Activated CD4-positive, alpha-beta memory T cell treated with anti-CD3 and anti-CD28 coated beads, Interleukin-2, amount 10 ng/mL, durations not matched to agents 7 days and 5 days (primary cell): ENCODE data around the gene HIC2. TPM values are rescaled to one million over a fixed set of nuclear protein-coding genes. Genes with fewer than 3 reads are reported as not detected.
"Not testable (repeated sequence)": the region's sequence is repeated elsewhere in the genome, so short reads cannot be mapped to it uniquely, and the experiment has no call there.

Experiments
- CTCF ChIA-PET: fragments of 350-600 bp; sonication (Branson Sonifier 250); formaldehyde crosslinking; loops from one replicate; lab custom pipeline; 2021; ENCODE audit warnings: antibody characterized with exemption, inconsistent platforms; lab: Charles Lee
- POLR2A ChIA-PET: fragments of 350-600 bp; sonication (Branson Sonifier 250); formaldehyde crosslinking; loops from one replicate; lab custom pipeline; 2021; ENCODE audit warnings: antibody characterized with exemption; lab: Charles Lee
- DNase-seq: peaks from one replicate; pipeline ENCODE4 v3.0.0-alpha.2; 2020
- H3K27ac Mint-ChIP-seq: one replicate; pipeline ENCODE4 v1.8.0; 2021; ENCODE audit warnings: mild to moderate bottlenecking, mixed read lengths
- H3K27me3 Mint-ChIP-seq: one replicate; pipeline ENCODE4 v1.8.0; 2021; ENCODE audit warnings: mixed read lengths
- H3K36me3 Mint-ChIP-seq: one replicate; pipeline ENCODE4 v1.8.0; 2021; ENCODE audit warnings: low read depth, mixed read lengths
- H3K4me1 Mint-ChIP-seq: one replicate; pipeline ENCODE4 v1.8.0; 2021; ENCODE audit warnings: mixed read lengths
- H3K4me3 Mint-ChIP-seq: one replicate; pipeline ENCODE4 v1.8.0; 2021; ENCODE audit warnings: mild to moderate bottlenecking, mixed read lengths
- H3K9me3 Mint-ChIP-seq: one replicate; pipeline ENCODE4 v1.8.0; 2021; ENCODE audit warnings: mixed read lengths
- total RNA-seq, 2 experiments: library from RNA; stranded (reverse); gene quantifications; one replicate each; pipeline ENCODE4 v1.2.3, GENCODE V29; 2021

The HIC2 gene
- total RNA-seq, 2 experiments from 2014 or later, result 3.9 to 4.0 TPM

DNA sequence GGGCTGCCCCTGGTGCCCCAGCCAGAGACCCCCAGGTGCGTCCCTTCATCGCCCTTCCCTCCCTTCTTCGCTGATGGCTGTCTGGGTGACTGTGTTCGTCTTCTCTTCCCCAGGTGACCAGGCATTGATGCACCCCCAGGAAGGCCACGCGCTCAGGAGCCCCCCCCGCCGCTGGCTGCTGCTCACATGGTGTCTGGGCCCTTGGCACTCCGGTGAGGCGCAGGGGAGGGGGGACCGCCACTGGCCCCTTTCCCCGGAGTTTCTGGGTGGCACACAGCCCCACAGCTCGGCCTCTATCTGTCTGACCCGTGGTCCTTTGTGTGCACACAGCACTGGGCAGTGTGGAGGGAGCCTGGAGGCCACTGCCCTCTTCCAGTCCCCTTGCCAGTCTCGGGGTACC lies 25.5 kb downstream of the HIC2 start:
- H3K27ac Mint-ChIP-seq, H3K4me3 Mint-ChIP-seq, CTCF ChIA-PET, H3K27me3 Mint-ChIP-seq, H3K4me1 Mint-ChIP-seq, POLR2A ChIA-PET, H3K9me3 Mint-ChIP-seq, H3K36me3 Mint-ChIP-seq: not testable (repeated sequence)
- DNase-seq, result peak; percentile 9

DNA sequence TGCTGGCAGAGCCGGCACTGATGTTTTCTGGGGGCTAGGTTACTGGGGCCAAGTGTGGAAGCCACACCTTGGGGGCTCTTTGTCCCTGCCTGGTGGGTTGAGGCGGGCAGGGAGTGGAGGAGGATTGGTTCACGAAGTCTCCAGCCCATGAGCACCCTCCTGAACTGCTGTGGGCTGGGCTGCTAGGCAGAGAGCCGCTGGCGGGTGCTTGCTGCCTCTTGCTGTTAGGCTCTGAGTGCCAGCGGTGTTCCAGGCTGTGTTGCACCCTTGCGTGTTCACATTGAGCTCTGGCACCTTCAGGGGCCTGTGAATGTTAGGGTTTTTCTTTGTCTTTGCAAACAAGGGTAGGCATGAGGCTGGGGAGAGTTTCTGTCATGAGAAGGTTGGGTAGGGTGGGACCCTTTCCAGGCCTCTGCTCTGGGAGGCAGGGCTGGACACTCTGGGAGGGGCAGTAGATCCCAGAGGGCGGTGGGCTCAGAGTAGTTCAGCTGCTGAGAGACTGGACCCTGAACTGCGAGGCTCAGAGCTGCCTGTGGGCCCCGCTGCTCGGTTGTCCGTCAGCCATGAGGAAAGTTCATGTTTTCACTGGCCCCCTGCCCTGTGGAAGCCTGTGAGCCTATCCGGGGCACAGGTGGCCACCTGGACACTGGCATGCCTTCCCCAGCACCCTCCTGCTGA lies 26.0 kb downstream of the HIC2 start:
- H3K27ac Mint-ChIP-seq, result no peak overlapping the region
- CTCF ChIA-PET, result no interaction called here

GRCh38 chr22:21443735-21444421 lies 26.7 kb downstream of the HIC2 start:
- H3K36me3 Mint-ChIP-seq, result no peaks in the 10 kb centered on the region
- no peaks in the 10 kb centered on the region for H3K9me3 Mint-ChIP-seq
- no peak overlapping the region for H3K27ac Mint-ChIP-seq
- no peak overlapping the region for H3K4me3 Mint-ChIP-seq
- no peaks in the 10 kb centered on the region for H3K27me3 Mint-ChIP-seq
- ChIA-PET CTCF (no interaction called here), POLR2A (no interaction called here)
- no peaks in the 10 kb centered on the region for H3K4me1 Mint-ChIP-seq
- DNase-seq, result peak; percentile 12

More for the DNA sequence above, 26.0 kb downstream of the HIC2 start:
- Mint-ChIP-seq H3K36me3 (no peaks in the 10 kb centered on the region), H3K9me3 (no peaks in the 10 kb centered on the region), H3K4me3 (no peak overlapping the region), H3K27me3 (no peaks in the 10 kb centered on the region), H3K4me1 (no peaks in the 10 kb centered on the region)
- POLR2A ChIA-PET, result no interaction called here
- peak; percentile 11 for DNase-seq

- no peak overlapping the region for H3K4me3 Mint-ChIP-seq
- ChIA-PET CTCF (no interaction called here), POLR2A (no interaction called here)
- DNase-seq, result peak; percentile 13
- H3K27ac Mint-ChIP-seq, result no peak overlapping the region
- H3K9me3 Mint-ChIP-seq, result no peaks in the 10 kb centered on the region
- no peaks in the 10 kb centered on the region for H3K27me3 Mint-ChIP-seq
- H3K4me1 Mint-ChIP-seq, result no peaks in the 10 kb centered on the region
- H3K36me3 Mint-ChIP-seq, result no peaks in the 10 kb centered on the region
Measured at GRCh38 chr22:21444701-21445436, 27.7 kb downstream of the HIC2 start.

DNA sequence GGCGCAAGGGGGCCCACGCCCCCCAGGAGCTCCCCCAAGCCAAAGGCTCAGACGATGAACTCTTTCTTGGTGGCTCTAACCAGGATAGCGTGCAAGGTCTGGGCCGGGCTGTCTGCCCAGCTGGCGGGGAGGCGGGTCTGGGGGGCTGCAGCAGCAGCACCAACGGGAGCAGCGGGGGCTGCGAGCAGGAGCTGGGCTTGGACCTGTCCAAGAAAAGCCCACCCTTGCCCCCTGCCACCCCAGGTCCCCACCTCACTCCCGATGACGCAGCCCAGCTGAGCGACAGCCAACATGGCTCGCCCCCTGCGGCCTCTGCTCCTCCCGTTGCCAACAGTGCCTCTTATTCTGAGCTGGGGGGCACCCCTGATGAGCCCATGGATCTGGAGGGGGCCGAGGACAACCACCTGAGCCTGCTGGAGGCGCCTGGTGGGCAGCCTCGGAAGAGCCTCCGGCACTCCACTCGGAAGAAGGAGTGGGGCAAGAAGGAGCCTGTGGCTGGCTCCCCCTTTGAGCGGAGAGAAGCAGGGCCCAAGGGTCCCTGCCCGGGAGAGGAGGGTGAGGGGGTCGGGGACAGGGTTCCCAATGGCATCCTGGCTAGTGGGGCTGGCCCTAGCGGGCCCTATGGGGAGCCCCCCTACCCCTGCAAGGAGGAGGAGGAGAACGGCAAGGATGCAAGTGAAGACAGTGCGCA lies 28.4 kb downstream of the HIC2 start:
- peak; percentile 8 for DNase-seq
- POLR2A ChIA-PET, result no interaction called here
- no peak overlapping the region for H3K27ac Mint-ChIP-seq

DNA sequence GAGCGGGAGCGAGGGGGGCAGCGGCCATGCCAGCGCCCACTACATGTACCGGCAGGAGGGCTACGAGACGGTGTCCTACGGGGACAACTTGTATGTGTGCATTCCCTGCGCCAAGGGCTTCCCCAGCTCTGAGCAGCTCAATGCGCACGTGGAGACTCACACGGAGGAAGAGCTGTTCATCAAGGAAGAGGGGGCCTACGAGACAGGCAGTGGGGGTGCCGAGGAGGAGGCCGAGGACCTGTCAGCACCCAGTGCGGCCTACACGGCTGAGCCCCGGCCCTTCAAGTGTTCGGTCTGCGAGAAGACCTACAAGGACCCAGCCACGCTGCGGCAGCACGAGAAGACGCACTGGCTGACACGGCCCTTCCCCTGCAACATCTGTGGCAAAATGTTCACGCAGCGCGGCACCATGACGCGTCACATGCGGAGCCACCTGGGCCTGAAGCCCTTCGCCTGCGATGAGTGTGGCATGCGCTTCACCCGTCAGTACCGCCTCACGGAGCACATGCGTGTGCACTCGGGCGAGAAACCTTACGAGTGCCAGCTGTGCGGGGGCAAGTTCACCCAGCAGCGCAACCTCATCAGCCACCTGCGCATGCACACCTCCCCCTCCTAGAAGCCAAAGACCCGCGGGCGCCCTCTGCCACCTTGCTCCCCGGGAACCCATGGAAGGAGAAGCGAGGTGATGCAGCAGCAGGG lies 29.1 kb downstream of the HIC2 start:
- no peaks in the 10 kb centered on the region for H3K9me3 Mint-ChIP-seq
- no peaks in the 10 kb centered on the region for H3K27me3 Mint-ChIP-seq
- H3K36me3 Mint-ChIP-seq, result no peaks in the 10 kb centered on the region
- H3K4me1 Mint-ChIP-seq, result no peaks in the 10 kb centered on the region
- POLR2A ChIA-PET, result no interaction called here
- CTCF ChIA-PET, result no interaction called here
- DNase-seq, result peak; percentile 12
- no peak overlapping the region for H3K27ac Mint-ChIP-seq
- H3K4me3 Mint-ChIP-seq, result no peak overlapping the region

More for the DNA sequence above, 28.4 kb downstream of the HIC2 start:
- CTCF ChIA-PET, result no interaction called here
- Mint-ChIP-seq H3K36me3 (no peaks in the 10 kb centered on the region), H3K27me3 (no peaks in the 10 kb centered on the region), H3K9me3 (no peaks in the 10 kb centered on the region), H3K4me3 (no peak overlapping the region), H3K4me1 (no peaks in the 10 kb centered on the region)

GRCh38 chr22:21446827-21447690 lies 29.9 kb downstream of the HIC2 start:
- DNase-seq, result peak; percentile 5
- ChIA-PET POLR2A (no interaction called here), CTCF (interaction anchor here (1.3 kb wide), 1 partner anchor 182 kb away, joined by 3 read pairs; the partner anchor contains the start of gene YDJC)
- H3K9me3 Mint-ChIP-seq, result no peaks in the 10 kb centered on the region
- H3K27ac Mint-ChIP-seq, result no peak overlapping the region
- H3K4me1 Mint-ChIP-seq, result no peaks in the 10 kb centered on the region
- no peak overlapping the region for H3K4me3 Mint-ChIP-seq
- no peaks in the 10 kb centered on the region for H3K36me3 Mint-ChIP-seq
- no peaks in the 10 kb centered on the region for H3K27me3 Mint-ChIP-seq

DNA sequence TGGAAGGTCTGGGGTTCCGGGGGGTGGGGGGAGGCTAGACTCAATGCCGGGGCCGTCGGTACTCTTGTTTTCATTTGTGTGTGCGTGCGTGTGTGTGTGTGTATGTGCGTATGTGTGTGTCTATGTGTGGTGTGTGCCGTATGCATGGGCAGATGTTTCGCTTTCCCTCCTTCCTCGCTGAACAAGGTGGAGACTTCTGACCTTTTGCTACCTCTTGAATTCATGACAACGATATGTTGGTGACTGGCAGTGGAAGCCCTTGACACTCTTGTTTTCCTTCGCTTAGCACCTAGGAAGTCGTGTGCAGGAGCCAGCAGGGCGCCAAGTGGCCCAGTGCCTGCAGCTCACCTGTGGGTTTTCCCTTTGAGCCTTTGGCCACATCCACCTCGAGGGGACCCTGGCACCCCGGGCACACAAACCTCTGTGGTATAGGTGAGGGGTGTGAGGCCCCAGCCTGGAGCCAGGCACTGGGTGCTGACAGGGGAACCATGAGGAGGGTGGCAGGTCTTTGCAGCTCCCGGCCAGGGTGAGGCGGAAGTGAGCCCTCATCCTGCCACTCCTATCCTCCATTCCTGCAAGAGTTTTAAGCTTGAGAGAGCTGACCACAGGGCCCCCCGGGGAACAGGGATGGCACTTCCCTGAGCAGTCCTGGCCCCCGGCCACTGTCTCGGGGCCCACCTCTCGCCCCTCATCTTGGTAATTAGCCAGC lies 30.7 kb downstream of the HIC2 start:
- peak; percentile 15 for DNase-seq
- H3K4me3 Mint-ChIP-seq, result no peak overlapping the region
- no peaks in the 10 kb centered on the region for H3K36me3 Mint-ChIP-seq
- ChIA-PET CTCF (interaction anchor here (1.3 kb wide), 1 partner anchor 181 kb away, joined by 3 read pairs; the partner anchor contains the start of gene YDJC), POLR2A (no interaction called here)
- no peaks in the 10 kb centered on the region for H3K27me3 Mint-ChIP-seq
- H3K4me1 Mint-ChIP-seq, result no peaks in the 10 kb centered on the region
- H3K27ac Mint-ChIP-seq, result no peak overlapping the region
- no peaks in the 10 kb centered on the region for H3K9me3 Mint-ChIP-seq

GRCh38 chr22:21448627-21449416 lies 31.7 kb downstream of the HIC2 start:
- Mint-ChIP-seq H3K36me3 (no peaks in the 10 kb centered on the region), H3K9me3 (no peaks in the 10 kb centered on the region), H3K4me1 (no peaks in the 10 kb centered on the region), H3K27me3 (no peaks in the 10 kb centered on the region), H3K27ac (no peak overlapping the region), H3K4me3 (no peak overlapping the region)
- ChIA-PET CTCF (no interaction called here), POLR2A (no interaction called here)
- peak; percentile 7 for DNase-seq

GRCh38 chr22:21449531-21450319 lies 32.6 kb downstream of the HIC2 start:
- Mint-ChIP-seq H3K36me3 (no peaks in the 10 kb centered on the region), H3K27ac (no peak overlapping the region)
- POLR2A ChIA-PET, result no interaction called here

More at GRCh38 chr22:21449531-21450319, 32.6 kb downstream of the HIC2 start:
- Mint-ChIP-seq H3K4me1 (no peaks in the 10 kb centered on the region), H3K9me3 (no peaks in the 10 kb centered on the region), H3K4me3 (no peak overlapping the region), H3K27me3 (no peaks in the 10 kb centered on the region)
- peak; percentile 10 for DNase-seq
- CTCF ChIA-PET, result no interaction called here
